Uterus (tissue), 4 donors: ENCODE data around the gene ZNF438. TPM values are rescaled to one million over a fixed set of nuclear protein-coding genes. Genes with fewer than 3 reads are reported as not detected.

ENCODE experiments used
- DNase-seq, 2 donors: peaks; one replicate each; pipeline ENCODE4 v3.0.0-alpha.2; 2019 to 2020
- H3K27ac ChIP-seq, 2 donors: fragments of 200-600 bp; sonication (generic); 1 replicate in 1 of 2; 2 replicates in 1 of 2; pipeline ENCODE4 v1.5.1; 2016 to 2018
- H3K27me3 ChIP-seq, 2 donors: fragments of 200-600 bp; sonication (generic); one replicate each; pipeline ENCODE4 v1.5.1; 2018 to 2019; ENCODE audit warnings: control low read depth in 1 of 2
- H3K36me3 ChIP-seq, 2 donors: fragments of 200-600 bp; sonication (generic); one replicate each; pipeline ENCODE4 v1.5.1; 2019; ENCODE audit warnings: control low read depth in 1 of 2
- H3K4me1 ChIP-seq, 2 donors: fragments of 200-600 bp; sonication (generic); one replicate each; pipeline ENCODE4 v1.5.1; 2018 to 2019; ENCODE audit warnings: control low read depth in 1 of 2
- H3K4me3 ChIP-seq, 2 donors: fragments of 200-600 bp; sonication (generic); 1 replicate in 1 of 2; 2 replicates in 1 of 2; pipeline ENCODE4 v1.5.1; 2018 to 2019; ENCODE audit warnings: mild to moderate bottlenecking in 1 of 2
- H3K9me3 ChIP-seq, 2 donors: fragments of 200-600 bp; sonication (generic); one replicate each; pipeline ENCODE4 v1.5.1; 2019; ENCODE audit warnings: control low read depth in 1 of 2
- CTCF ChIP-seq, 4 experiments: fragments of 200-600 bp in 2 of 4; fragments of 450-650 bp in 2 of 4; sonication (generic) in 2 of 4; IDR thresholded peaks; one replicate each; pipeline ENCODE4 v1.5.1; 2016 to 2019; ENCODE audit warnings: antibody characterized with exemption in 4 of 4, mild to moderate bottlenecking in 2 of 4, moderate library complexity in 1 of 4
- POLR2A ChIP-seq, 2 donors: fragments of 450-650 bp; IDR thresholded peaks; one replicate each; pipeline ENCODE4 v1.6.1; 2016; ENCODE audit warnings: antibody characterized with exemption in 2 of 2, mild to moderate bottlenecking in 1 of 2, moderate library complexity in 1 of 2
- intact Hi-C: fragments of 100-400 bp; cut with DNase I; formaldehyde crosslinking; loops from one replicate; pipeline ENCODE4 v1.15.1; 2023; ENCODE audit warnings: low total_unique reads
- total RNA-seq, 4 donors: library from RNA; depleted of rRNA in 3 of 4; stranded (reverse); fragments of >200 nt in 3 of 4; gene quantifications; one replicate each; pipeline versions ENCODE4 v1.1.0 to v1.2.4, GENCODE V29; 2014 to 2023
- donor health status: DM: yes; HTN: yes; CAD: no.

Gene ZNF438
- total RNA-seq, 4 donors from 2014 or later: 5.8 to 24.6 (median 18.4) TPM

GRCh38 chr10:30853066-30853465 is 178.6 kb downstream of the ZNF438 start:
- no peaks in the 10 kb centered on the region for H3K27me3 ChIP-seq
- H3K36me3 ChIP-seq: no peaks in the 10 kb centered on the region
- no peak overlapping the region for H3K4me3 ChIP-seq
- intact Hi-C loops: no loop called here
- DNase-seq: no peak
- TF ChIP-seq POLR2A (IDR thresholded peaks at IDR 0.05): no peak
- TF ChIP-seq CTCF (IDR thresholded peaks at IDR 0.05): no peak
- H3K4me1 ChIP-seq: no peaks in the 10 kb centered on the region
- no peak overlapping the region for H3K27ac ChIP-seq
- no peaks in the 10 kb centered on the region for H3K9me3 ChIP-seq

GRCh38 chr10:30850776-30851175 is 180.9 kb downstream of the ZNF438 start:
- intact Hi-C loops: no loop called here
- TF ChIP-seq POLR2A (IDR thresholded peaks at IDR 0.05) (no peak), CTCF (IDR thresholded peaks at IDR 0.05) (no peak)
- H3K36me3 ChIP-seq: no peaks in the 10 kb centered on the region
- H3K4me3 ChIP-seq: no peak overlapping the region
- no peaks in the 10 kb centered on the region for H3K9me3 ChIP-seq
- H3K27ac ChIP-seq: no peak overlapping the region
- no peak for DNase-seq
- no peaks in the 10 kb centered on the region for H3K27me3 ChIP-seq
- H3K4me1 ChIP-seq: no peaks in the 10 kb centered on the region

- TF ChIP-seq POLR2A (IDR thresholded peaks at IDR 0.05) (no peak), CTCF (IDR thresholded peaks at IDR 0.05) (no peak)
- H3K36me3 ChIP-seq: no peaks in the 10 kb centered on the region
- H3K9me3 ChIP-seq: no peaks in the 10 kb centered on the region
- H3K27ac ChIP-seq: no peak overlapping the region
- no peaks in the 10 kb centered on the region for H3K27me3 ChIP-seq
- H3K4me1 ChIP-seq: no peaks in the 10 kb centered on the region
- intact Hi-C loops: no loop called here
- no peak for DNase-seq
- H3K4me3 ChIP-seq: no peak overlapping the region
Measured at GRCh38 chr10:30849231-30850035, 182.2 kb downstream of the ZNF438 start.

- no peak for TF ChIP-seq CTCF (IDR thresholded peaks at IDR 0.05)
- TF ChIP-seq POLR2A (IDR thresholded peaks at IDR 0.05): no peak
- Histone ChIP-seq H3K4me3 (no peak overlapping the region), H3K9me3 (no peaks in the 10 kb centered on the region), H3K27me3 (no peaks in the 10 kb centered on the region), H3K36me3 (no peaks in the 10 kb centered on the region), H3K27ac (no peak overlapping the region), H3K4me1 (peaks cover 0 to 3% of the 10 kb centered on the region in 2 donors)
- intact Hi-C loops: no loop called here
- DNase-seq: no peak
Measured at GRCh38 chr10:30848396-30849032, 183.2 kb downstream of the ZNF438 start.

GRCh38 chr10:30847642-30848041 is 184.0 kb downstream of the ZNF438 start:
- H3K4me3 ChIP-seq: no peak overlapping the region
- no peaks in the 10 kb centered on the region for H3K36me3 ChIP-seq
- no peaks in the 10 kb centered on the region for H3K27me3 ChIP-seq
- peaks cover 0 to 6% of the 10 kb centered on the region in 2 donors for H3K4me1 ChIP-seq
- intact Hi-C loops: no loop called here
- H3K27ac ChIP-seq: no peak overlapping the region
- no peaks in the 10 kb centered on the region for H3K9me3 ChIP-seq
- DNase-seq: no peak
- TF ChIP-seq POLR2A (IDR thresholded peaks at IDR 0.05): no peak
- TF ChIP-seq CTCF (IDR thresholded peaks at IDR 0.05): no peak
